ENCODE data around the gene GRIK4.

The GRIK4 gene

DNA sequence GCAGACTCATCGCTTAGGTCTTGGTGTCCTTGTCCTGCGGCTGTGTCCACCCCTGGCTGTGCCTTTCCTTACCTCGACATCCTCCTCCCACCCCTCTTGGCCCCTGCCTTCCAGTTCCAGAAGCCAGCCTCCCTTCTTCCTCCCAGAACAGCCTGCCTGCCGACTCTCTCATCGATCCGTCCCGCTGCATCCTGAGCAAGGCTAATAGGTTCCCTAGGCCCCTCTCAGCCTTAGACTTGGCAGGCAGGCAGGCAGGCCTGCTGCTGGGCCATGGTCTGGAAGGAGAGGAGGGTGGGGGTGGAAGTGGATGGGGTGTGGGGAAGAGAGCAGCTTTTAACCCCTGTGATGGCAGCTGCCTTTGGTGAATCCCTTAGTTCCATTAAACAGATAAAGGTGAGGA, 315.6 kb downstream of the GRIK4 start:
- DNase-seq, result no peak

DNA sequence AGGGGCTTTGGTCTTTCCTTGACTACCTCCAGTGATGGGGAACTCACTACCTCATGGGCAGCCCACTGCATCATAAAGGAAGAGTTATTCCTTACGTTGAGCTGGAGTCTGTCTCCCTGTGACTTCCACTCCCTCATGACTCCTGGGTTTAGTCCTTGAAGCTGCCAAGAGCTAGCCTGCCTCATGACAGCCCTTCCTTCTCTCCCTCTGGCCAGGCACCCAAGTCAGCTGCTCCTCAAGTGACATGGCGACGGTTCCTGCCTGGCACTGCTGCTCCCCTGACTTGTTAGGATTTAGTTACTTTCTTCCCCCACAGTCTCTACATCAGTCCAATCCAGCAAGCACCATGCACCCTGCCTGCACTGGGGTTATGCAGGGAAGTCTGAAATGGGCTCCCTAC, 316.3 kb downstream of the GRIK4 start:
- DNase-seq, result no peak

DNA sequence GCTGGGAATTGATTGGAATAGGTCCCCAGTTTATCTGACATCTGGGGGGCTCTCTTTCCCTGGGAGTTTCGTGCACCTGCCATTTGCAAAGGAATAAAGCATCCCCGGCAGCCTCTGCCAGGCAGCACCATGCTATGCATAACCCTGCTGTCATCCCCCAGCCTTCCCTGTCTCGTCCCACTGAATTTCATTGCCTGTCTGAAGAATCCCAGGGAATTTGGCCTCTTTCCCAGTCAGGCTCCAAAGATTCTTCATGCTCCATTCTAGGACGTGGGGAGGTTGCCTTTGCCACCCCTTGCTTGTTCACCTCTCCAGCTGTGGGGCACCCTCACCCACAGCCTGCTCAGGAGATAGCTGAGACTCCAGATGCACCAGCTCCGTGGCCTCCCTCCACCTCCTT, 317.3 kb downstream of the GRIK4 start:
- no peak for DNase-seq

DNA sequence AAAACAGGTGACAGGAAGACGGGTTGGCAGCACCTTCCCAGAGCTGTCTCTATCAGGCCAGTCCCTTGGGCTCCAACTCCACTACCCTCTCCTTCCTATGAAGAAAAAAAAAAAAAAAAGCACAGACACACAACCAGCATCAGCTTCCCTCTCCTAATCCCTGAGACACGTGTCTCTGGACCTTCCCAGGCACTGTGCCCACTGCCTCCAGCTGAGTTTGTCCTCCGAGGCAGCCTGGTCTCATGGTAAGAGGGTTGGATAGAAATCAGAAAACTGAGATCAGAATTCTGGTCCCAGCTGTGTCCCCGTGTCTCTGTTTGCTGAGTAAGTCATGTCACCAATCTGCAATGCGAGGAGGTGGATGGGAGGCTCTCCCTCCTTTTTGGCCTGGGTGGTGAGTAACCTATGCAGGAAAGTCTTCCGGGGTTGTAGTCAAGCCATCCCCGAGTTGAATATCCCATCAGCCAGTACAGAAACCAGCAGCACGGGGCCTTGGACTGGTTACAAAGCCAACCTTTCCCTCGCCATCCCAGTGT, 318.6 kb downstream of the GRIK4 start:
- DNase-seq, result no peak

DNA sequence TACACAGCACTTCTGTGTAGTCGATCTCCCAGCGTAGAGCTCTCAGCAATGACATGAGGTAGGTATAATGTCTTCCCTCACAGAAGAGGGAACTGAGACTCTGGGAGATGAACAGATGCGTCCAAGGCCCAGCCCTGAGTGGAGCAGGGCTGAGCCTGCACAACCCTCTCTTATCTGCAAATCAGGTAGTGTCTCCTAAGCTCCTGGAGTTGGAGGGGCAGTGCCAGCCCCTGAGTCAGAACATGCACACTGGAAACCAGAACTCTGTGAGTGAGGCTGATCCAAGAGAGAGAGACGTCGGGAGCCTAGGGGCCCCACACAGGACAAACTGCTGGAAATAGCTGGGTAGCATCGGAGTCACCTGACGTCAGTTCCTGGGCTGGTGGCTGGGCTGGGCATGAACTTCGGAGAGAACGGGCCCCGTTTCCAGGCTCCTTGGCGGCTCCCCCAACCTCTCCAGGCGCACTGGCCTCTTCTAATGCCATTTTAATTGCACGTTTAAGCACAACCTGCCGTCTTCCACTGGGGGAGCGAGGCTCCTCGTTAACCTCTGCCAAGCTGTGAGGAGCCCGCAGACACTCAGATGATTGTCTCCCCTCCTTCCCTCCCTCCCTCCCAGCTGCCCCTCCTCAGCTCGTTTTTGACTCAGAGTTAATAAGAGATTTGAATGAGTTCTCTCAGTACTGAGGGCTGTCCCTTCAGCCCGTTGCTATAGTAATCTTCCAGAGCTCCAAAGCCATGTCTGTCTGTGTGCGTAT, 321.1 kb downstream of the GRIK4 start:
- DNase-seq, result no peak

DNA sequence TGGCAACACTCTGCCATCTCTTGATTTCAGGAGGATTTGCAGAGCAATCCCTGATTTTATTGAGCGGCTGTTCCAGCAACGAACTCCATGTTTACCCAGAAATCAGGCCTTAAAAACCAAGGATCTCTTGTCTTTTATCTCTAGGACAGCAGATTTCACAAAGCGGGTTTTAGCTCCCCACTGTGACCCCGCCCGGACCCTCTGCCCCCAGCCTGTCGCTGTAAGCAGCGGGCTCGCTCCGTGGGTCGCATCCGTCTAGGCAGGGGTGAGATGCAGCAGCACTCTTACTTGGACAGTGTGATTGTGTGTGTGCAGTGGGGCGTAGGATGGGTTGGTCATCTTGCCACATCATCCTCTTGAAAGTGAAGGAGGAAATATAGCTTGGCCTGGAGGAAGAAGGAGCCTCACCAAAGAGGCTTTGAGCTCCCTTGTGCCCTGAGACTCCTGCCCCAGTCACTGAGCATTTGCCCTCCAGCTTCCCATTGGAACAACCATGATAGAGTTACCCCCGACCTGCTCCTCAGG, 323.2 kb downstream of the GRIK4 start:
- no peak for DNase-seq

DNA sequence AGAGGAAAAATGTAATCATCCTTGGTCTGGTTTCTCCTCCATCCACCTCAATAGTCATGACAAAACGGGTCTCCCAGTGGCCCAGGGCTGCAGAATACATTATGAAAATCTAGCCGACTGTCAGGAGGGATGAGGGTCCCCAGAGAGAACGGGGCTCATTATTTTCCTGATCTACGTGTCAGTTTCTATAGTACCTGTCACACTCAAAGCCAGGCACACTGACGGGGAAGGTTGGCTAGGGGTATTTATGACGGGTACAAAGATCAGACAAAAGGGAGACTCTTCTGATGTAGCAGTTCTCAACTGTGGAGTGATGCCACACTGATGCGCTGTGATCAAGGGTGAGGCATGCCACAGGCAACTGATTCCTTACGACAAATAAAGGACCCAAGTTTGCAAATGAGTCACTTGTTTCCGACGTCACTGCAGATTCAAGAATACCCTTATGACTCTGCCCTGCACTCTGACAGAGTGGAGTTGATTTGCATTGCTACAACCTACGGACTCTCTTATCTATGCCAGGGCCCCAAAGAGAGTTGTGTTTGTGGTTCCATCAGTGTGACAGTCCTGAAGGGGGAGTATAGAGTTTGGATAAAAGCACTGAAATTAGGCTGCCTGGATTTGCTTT, 324.2 kb downstream of the GRIK4 start:
- DNase-seq, result no peak

DNA sequence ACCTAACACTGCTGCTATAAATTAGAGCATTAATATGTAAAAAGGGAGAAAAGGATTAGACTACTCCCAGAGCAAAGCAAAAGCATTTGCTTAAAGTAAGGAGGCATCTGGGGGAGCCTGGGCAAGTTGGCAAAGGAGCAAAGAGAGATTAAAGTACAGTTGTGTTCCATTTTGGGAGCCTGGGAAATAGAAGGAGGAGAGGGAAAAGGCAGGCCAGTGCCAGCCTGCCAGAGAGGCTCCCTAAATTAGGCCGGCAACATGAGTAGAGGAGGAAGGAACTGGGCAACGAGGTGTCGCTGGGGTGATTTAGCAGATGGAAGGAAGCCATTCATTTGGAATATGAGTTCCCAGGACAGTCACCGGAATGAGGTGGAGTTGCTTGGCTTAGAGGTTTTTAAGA, 326.1 kb downstream of the GRIK4 start:
- no peak for DNase-seq

DNA sequence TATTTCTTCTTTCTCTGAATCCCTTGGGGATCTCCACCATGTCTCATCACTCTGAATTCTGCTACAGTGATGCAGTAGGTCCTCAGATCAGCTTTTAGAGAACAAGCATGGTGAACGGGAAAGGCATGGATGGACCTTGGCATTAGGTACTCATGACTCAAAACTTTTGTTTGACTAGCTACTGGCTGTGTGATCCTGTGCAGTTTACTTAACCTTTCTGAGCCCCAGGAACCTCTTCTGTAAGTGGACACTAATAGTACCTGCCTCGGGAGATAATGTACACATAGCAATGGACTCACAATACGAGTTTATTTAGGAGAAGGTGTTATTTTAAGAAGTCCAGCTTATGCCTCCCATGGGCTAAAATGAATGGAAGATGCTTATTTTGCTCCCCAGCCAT, 327.7 kb downstream of the GRIK4 start:
- DNase-seq, result no peak

DNA sequence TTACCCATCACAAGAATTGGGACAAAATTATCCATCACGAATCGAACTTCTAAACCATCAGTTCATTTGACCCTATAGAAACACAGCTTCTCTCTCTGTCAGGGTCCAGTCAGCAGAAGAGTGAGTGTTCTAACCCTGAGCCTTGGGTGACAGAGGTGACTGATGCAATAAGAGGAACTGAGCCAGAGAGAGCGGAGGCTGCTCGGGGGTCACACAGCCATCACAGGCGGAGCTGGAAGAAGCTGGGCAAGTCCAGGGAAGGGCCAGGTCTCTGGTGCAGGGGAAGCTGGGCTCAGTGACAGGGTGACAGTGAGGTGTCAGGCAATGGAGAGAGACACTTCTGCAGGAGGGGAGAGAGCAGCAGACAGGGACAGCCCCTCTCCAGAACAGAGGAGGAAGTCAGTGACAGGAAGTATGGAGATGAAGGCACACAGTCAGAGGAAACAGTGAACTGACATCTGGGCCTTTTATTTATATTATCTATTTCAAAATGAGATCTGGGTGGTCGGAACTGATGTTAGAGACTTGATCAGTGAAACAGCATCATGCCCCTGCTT, 328.4 kb downstream of the GRIK4 start:
- DNase-seq, result no peak

DNA sequence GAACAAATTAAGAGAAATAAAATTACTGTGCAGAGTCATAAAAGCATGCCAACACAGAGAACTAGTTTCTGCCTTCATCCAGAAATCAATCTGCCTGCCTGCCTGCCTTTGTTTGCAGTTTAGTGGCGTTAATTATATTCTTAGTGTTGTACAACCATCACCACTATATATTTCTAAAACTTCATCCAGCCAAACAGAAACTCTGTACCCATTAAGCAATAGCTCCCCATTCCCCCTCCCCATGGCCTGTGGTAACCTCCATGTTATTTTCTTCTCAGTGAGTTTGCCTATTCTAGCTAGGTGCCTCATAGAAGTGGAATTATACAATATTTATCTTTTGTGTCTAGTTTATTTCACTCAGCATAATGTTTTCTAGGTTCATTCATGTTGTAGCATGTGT, 329.1 kb downstream of the GRIK4 start:
- DNase-seq, result no peak

DNA sequence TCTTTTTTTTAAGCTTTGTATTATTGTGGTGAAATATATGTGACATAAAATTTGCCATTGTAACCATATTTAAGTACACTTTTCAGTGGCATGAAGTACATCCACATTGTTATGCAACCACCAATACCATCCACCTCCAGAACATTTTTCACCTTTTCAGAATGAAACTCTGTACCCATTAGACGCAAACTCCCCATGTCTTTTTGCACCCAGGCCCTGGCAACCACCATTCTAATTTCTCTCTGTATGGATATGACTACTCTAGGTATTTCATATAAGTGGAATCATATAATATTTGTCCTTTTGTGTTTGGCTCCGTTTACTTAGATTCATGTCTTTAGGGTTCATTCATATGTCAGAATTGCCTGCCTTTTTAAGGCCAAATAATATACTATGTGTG, 329.5 kb downstream of the GRIK4 start:
- DNase-seq, result no peak

DNA sequence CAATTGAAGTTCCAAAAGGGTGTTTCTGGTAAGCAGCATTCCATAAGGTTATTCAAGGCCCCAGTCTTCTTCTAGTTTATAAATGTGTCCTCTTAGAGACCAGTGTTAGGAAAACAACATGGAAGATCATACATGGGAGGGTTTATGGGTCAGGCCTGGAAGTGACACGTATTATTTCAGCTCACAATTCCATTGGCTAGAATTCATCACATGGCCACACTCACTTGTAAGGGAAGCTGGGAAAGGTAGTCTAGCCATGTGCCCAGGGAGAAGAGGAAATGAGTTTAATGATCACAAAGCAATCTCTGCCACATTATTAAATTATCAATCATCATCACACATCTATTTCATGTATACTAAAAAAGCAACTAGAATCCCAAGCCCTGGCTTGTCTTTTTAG, 330.6 kb downstream of the GRIK4 start:
- DNase-seq, result no peak

DNA sequence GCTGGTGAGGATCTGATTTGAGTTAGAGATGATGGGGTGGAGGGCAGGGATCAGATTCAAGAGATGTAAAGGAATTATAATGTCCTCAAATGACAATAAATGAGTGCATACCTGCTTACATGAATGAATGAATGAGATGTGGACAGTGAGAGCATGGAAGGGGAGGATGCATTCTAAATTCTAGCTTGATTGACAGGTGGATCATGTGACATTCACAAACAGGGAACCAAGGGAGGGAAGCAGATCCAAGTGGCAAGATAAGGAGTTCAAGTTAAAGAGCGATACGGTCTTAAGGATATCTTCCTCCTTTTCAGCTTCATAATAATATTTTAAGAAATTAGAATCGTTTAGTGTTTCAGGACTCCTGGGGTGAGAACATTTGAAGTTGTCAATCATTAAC, 341.9 kb downstream of the GRIK4 start:
- no peak for DNase-seq

DNA sequence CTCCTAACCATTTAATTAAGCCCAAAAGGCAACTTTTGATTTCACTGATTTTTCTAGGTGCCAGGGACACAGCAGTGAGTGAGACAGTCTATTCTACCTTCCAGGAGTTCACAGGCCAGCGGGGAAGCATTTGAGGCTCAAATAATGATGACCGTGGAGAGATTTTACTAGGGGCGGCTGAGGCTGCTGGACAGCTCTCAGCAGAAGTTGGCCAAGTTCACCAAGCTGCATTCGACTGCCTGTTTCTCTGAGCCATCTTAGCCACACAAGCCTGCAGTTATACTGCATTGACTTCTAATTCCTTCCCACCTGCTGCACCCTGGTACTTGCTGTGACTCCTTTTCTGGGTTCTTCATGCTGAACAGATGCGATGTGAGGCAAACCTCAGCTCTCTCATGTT, 343.4 kb downstream of the GRIK4 start:
- DNase-seq, result no peak

DNA sequence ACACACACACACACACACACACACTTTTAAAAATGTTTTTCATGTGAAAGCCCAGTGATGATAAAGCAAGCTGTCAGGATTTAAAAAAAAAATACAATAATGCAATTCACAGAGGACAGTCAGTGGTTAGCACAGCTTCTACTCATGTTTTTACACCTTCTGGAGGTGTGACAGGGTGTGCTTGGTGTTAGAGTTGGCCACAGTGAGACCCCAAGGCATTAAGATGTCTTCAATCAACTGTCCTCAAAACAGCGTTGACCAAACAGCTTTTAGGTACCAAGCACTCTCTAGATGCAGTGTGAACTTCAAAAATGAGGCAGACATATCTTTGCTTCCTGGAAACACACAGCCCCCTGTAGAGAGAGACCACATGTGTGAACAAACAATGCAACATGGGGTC, 346.0 kb downstream of the GRIK4 start:
- no peak for DNase-seq

DNA sequence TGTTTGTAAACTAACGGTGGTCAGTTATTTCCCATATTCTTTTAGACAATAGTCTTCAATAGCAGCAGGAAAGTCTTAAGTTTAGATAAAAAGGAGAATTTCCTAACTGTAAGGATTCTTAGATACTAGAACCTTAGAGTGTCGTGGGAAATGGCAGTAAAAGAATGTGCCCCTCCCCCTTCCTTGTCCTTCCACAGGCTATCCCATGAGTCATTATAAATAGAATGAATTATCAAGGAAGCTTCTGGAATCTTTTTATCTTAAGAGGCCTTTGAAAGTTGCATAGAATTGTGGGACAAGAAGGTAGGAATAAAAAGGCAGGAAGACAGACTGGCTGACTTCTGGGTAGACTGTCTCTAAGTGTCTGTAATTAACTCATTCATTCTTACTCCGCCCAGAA, 347.2 kb downstream of the GRIK4 start:
- DNase-seq, result no peak

DNA sequence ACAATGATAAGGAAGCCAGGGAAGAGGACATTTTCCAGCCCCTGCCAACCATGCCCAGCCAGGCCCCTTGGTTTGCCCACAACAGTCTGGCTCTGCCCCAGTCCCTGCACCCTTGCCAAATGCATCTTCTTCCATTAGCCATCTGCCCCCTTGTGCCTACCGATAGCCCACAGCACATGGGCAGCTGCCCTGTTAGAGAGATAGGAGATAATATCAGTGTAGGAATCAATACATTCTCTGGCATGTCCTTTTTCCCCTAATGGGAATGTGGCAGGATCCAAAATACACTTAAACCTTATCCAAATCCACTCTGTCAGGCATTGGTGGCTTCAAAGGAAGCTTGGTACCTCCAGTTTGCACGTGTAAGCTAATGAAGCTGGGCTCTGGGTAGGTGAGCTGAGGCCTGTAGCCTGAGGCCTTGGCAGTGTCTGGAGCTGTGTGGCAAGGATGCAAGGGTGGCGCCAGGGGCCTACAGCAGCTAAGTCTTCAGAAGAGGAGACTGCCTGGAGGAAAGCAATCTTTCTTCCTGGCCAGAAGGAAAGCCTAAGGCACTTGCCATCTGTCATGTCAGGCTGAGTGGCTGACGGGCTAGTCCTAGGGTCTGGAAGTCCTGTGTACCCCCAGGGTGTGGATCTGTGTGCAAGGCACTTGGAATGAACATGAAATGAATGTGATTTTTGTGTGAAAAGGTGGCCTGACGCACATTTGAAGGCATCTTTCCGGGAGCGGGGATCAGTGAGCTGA, 348.2 kb downstream of the GRIK4 start:
- DNase-seq, result no peak

DNA sequence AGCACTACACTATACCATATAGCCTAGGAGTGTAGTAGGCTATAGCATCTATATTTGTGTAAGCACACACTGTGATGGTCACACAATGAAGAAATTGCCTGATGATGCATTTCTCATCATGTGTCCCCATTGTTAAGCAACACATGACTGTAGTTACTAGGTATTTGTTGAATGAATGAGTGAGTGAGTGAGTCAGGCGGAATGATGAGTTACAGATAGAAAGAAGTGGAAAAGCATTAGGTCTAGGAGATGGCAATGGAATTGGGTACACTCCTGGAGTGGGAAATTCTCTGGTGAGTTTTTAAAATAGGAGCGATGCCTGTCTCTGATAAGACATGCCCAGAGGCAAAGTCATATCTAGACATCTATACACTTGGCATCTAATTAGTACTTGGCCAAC, 351.8 kb downstream of the GRIK4 start:
- DNase-seq, result no peak

DNA sequence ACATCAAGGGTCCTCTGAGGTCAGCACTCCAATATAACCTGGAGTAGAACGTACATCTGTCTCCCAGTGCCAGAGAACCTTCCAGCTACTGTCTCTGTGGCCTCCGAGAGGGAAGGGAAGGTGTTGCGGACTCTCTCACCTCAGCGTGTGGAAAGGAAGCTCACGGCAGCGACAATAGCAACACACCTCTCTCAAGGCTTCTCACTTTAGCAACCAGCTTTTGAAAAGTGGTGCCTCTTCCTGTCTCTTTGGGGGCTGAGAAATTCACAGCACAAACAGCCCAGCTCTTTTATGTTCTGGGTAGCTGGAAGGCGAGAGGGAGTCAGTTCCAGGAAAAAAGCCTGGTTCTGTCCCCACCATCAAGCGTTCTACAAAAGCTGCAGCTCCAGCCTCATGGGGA, 355.5 kb downstream of the GRIK4 start:
- no peak for DNase-seq

DNA sequence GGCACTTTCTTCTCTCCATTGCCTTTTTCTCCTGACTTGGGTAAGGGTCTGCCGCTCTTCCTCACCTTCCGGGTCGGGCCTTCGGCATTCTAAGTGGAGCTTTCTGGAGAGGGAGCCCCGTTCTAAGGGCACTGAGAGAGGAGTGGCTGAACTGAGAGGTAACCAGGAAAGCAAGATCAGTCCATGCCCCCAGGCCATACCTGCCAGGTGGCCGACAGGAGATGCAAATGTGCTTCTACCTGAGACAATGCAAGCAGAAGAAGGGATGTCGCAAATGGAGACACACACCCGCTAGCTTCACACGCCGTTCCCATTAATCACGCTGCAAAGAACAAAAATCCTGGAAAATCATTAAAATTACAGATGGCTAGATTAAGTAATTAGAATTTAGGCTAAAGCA, 356.0 kb downstream of the GRIK4 start:
- no peak for DNase-seq

DNA sequence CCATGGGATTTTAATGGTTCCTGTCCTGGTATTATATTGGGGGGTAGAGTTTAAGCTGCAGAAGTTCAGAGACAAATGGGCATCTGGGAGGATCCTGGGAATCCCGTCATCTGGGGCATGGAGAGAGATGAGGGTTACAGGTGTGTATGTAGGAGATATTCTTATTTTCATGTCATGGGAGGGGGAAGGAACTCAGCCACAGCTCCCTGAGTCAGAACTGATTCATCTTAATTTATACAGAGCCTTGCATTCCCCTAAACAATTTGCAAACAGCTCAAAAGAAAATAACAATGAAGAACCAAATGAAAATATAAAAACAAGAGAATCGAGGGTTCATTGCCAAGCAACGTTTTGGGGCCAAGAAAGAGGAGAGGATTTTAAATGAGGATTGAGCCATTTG, 356.4 kb downstream of the GRIK4 start:
- DNase-seq, result no peak

DNA sequence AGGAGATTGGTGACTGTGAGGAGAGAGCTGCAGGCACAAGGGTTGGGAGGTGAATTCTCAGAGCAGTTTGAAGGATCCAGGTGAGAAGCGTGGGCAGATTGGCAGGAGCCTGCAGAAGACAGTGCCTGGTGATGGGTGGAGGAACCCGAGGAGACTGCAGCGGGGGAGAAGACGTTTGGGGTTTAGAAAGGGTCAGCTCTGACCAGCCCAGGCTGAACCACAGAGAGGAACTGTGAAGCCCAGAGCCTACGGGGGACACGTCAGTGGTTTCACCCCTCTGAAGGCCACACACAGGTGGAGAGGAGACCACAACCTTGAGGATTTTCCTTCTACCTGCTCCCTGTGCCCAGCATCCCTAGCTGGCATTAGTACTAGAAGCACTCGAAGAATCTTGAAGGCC, 357.5 kb downstream of the GRIK4 start:
- DNase-seq, result no peak
